Smooth muscle cell of the brain vasculature (primary cell): ENCODE measurements around the gene VAV2.

Source experiments
- DNase-seq: peaks from one replicate; pipeline ENCODE4 v3.0.0-alpha.2; 2012; ENCODE audit warnings: low read depth, low spot score

Gene VAV2

DNA sequence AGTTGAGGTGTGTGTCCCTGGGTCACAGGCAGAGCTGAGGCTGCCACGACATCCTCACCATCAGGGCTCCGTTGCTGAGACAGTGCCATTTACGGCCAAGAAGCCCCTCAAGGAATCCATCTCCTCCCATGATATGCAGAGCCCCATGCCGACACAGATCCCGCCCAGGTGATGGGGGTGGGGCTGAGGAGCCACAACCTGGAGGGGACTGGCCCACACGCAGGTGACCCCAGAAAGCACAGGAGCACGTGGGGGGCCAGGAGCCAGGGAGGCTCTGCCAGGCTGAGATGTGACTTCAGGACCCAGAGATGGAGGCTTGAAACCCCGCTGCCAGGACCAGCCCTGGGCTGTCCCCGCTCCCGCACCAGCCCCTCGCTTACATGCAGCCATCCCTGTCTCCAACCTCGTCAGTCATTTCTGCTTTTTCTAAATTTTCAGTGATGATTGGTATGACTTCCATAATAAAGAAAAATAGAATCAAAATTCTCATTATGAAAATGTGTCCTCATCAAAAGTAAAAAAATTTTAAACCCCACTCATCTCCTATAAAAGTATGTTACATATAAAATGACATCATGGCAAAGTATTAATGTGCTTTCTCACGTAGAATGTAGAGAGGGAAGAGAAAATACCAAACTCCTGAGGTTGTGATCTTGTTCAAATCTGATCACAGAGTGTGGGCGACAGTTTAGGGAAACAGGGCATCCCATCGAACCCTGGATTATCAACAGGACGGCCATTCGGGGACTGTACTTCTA lies 155.9 kb downstream of the VAV2 start:
- DNase-seq, result no peak

DNA sequence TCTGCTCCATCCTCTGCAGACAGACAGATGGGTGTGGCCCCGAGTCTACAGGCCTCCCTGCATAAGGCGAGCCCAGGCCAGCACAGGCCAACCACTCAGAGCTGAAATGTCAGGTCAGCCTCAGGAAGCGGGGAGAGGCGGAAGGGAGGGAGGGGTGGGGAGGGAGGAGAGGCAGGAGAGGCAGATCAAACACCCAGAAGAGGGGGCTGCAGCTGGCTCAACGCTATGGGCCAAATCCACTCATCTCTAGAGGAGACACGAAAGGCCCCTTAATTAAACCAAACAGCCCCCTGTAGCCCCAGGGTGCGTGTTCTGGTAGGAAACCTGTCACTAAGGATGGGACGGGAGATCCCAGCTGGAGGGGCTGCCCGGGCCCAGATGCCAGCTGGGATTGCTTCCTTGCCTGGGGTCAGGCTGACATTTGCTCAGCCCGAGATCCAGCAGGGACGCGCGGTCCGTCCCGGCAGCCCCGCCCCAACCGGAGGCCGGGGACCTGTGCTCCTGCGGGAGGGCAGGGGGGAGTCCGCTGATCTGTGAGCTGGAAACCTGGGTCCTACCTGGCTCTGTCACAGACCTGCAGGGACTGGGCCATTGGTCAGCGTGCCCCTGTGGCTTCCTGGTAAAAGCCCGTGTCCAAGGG lies 156.7 kb downstream of the VAV2 start:
- no peak for DNase-seq

DNA sequence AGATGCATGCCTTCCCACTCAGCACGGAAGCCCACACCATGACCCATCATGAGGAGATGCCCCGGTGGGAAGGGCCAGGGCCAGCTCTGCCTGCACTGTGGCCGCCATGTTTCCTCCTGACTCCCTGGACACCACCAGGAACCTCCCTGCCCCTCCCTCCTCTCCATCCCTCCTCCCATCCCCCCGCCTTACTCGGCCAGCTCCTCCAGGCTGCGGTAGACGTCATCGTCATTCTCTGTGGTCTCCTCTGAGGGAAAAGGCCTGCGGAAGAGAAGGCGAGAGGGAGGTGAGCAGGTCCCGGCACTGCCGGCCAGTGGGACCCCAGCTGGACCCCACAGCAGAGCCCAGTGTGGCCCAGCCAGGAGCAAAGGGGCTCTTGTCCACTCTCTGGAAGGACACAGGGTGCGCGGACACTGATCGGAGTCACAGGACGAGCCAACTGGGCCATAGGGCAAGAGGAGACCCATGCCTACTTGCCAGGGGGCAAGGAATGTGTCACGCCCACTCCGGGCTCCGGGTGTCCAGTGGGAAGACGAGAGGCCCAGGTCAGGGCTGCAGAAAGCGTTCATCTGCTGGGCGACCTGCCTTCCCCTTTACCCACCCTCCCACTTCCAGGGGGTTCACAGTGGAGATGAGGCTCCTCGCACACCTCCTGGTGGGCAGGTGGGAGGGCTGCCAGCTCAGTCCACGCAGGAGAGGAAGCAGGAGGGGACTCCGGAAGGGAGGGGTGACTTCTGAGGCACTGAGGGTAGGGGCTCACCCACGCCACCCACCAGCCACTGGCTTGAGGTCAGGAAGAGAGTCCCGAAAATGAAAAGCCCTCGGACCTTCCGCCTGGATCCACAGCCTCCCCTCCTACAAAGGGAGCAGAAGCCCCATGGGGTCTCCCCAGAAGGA lies 157.8 kb downstream of the VAV2 start:
- DNase-seq, result no peak

DNA sequence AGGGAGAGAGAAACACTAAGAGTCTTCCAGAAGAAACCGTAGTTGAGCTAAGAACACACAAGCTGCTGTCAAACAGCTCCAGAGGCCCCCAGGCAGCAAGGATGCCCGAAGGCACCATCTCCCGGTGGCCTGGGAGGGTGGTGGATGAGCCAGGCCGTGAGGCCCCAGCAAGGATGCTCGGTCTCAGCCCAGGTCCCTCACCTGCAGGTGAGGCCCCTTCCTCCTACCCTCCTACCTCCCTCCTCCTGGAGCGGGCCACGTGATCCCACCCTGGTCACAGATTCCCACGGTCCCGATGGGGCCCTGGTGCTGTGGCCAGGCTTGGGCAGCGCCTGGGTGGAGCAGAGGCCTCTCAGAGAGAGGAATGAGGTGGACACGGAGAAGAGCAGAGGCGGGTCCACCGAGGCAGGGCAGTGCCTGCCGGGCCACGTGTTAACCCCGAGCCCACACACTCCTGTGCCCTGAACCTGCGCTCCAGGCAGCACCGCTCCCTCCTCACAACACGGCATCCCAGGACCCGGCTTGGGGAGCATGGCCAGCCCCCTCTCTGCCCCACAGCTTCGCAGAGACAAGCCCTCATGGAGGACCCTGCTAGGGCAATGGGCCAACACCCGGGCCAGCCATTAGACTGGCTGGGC lies 158.6 kb downstream of the VAV2 start:
- DNase-seq, result no peak

DNA sequence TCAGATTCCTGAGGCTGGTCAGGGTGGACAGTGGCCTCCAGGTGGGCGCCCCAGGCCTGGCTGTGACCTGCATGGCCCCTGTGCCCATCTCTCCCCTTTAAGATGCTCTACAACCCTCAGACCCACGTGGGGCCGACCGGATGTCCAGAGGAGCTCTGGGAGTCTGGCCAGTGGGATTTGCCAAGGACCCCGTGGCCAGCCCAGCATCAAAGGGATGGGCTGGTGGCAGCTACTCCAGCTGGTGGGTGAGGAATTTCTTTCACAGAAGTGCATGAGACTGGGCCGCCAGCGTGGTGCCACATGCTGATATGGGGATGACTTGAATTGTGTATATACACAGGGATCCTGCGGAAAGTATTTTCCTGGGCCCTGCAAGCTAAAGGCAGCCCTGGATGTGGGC lies 159.2 kb downstream of the VAV2 start:
- no peak for DNase-seq

GRCh38 chr9:133830711-133831110 lies 161.4 kb downstream of the VAV2 start:
- DNase-seq, result no peak

- DNase-seq, result no peak
These were observed 161.8 kb downstream of the VAV2 start for GRCh38 chr9:133830310-133830709.

DNA sequence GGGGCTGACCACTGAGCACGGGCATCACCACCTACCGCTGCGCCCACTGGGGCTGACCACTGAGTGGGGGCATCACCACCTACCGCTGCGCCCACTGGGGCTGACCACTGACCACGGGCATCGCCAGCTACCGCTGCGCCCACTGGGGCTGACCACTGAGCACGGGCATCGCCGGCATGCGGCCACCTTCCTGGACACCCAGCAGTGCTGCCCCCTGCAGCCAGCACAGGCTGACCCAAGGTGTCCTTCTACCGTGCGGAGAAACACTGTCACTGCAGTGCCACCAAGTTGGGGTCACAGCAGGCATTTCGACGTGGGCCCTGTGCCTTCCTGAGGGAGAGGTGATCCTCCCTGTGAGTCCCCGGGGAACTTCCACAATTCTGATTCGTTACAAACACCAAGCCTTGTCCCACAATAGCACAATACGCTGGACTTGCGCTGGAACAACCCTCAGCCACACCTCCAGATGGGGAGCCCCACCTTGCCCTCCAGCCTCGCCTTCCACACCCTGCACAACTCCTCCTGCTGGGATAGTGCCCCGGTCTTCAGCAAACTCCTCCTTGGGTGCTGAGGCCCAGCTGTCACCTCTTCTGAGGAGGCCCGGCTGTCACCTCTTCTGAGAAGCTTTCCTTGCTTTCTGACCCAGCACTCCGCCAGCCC lies 163.7 kb downstream of the VAV2 start:
- DNase-seq, result no peak

DNA sequence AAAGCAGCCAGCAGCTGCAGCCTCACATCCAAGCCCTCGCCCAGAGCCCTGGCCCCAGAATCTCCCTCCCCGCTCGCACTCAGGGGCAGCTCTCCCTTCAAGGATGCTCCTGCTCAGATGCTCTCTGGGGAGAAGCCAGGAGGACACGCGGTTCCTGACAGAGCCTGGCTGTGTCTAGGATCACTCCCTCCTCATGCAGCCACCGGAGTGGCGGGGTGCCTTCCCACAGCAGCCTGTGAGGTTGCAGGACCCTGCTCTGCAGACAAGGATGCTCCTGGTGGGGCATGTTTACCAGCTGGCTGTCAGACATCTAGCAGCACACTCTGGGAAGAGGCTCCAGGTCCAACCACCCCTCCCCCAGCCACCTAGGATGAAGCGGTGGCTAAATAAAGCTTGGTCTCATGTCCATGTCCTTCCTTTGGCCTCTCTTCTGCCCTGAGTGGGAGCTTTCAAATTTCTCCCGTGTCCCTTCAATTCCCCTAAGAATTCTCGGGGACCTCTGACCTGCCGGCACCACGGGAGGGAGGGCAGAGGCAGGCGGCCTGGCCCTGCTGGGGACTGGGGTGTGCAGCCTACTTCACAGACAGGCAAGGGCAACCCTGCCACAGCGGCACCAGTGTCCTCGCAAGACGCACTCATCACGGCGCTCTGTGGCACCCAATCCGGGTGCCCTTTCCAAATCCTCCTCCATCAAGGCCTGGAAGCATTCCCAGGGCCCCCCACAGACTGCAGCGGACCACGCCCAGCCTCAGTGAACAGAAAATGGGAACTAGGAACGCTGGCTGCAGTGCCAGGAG lies 165.6 kb downstream of the VAV2 start:
- no peak for DNase-seq

DNA sequence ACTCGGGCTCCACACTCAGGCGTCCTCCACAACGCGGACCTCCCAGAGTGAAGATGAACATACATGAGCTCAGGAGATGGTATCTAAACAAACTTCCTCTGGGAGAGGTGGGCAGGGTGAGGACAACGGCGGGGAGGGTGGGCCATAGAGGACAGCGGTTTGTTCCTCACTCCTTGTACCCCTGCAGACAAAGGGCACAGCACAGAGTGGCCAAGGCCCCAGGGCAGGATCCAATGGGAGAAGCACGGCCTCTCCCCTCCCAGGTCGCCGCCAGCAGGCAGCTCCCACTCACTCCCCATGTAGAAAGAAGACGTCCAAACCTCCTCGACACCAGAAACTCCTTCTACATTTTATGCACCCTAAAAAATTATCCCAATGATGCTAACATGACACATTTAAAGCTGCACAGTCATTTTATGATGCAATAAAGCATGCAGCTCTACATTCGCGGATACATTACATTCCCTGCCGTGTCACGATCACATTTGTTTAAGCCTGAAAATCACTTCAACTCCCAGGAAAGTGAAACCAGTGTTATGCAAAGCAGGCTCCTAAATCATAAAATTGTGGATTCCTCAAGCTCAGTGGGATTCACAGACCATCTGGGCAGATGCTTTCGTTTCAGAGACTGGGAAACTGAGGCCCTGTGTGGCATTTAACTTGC lies 166.4 kb downstream of the VAV2 start:
- DNase-seq, result peak; percentile 10

DNA sequence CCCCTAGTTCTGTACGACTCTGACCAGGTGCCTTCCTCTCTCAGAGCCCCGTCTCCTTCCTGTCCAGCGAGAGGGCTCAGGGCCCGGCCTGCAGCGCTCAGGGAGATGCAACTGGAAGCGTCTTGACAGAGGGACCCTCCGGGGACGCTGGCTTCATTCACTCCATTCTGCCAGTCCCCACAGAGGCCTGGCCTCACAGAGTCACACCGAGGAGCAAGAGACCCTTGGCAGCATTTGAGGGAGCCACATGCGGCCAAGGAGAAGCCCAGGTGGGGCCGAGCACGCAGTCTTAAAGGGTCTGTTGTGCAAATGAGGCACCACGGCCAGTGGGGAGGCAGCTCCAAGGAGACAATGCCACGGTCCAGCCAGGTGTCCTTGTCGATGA lies 167.3 kb downstream of the VAV2 start:
- no peak for DNase-seq

DNA sequence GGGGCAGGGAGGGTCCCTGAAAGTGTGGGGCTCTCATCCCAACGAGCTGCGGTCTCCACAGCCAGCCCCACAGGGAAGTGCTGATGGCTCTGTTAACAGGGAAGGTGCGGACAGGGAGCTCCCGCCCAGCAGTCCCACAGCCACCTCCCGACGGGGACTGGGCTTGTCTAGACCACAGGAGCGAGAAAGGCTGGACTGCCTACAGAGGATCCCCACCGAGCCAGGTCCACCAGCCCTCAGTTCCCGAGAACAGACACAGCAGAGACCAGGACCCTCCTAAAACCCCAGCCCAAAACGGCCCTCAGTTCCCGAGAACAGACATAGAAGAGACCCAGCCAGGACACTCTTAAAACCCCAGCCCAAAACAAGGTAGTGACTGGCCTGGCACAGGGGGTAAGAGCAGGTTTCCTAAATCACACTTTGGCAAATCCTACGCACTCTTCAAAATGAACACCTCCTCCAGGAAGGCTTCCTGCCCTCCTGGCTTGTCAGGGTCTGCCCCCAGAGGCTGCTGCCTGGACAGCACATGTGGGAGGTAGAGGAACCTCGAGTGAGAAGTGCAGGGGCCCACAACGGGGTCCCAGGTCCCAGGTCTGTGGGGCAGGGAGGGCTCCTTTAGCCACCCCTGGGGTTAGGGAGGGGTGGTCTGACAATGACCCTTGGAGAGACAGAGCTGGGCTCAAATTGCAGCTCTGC lies 167.9 kb downstream of the VAV2 start:
- DNase-seq, result no peak

- no peak for DNase-seq
These were observed 168.7 kb downstream of the VAV2 start for GRCh38 chr9:133823189-133824105.

- no peak for DNase-seq
These were observed 169.6 kb downstream of the VAV2 start for GRCh38 chr9:133822430-133823065.

- DNase-seq, result no peak
These were observed 170.3 kb downstream of the VAV2 start for GRCh38 chr9:133821601-133822429.

DNA sequence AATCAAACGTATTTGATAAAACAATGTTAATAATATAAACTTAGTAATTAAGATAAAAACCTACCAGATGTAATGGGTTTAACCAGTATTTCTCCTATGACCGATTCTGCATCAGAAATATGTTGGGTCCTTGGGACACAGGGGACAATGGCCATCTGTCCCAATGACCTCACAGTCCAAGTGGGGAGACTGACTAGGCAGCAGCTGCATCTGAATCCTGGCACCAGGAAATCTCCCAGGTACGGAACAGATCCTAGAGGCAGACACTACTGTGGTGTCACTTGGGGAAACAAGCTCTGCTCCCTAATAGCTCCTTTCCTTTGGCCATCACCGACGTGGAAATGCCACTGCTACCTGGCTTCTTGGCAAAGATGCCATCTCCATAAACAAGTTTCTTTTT lies 172.2 kb downstream of the VAV2 start:
- no peak for DNase-seq

DNA sequence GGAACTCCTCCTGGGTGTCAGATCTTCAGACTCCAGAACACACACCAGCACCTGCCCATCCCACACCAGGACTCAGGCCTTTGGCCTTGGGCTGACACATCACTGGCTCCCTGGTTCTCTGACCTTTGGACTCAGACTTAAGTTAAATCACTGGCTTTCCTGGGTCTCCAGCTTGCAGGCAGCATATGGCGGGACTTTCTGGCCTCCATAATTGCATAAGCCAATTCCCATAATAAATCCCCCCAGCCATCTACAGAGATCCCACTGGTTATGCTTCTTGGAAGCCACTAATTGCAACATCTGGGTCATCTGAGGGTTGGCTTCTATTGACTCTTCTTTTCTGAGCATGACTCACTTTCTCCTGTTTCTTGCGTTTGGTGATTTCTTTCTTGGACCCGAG lies 173.7 kb downstream of the VAV2 start:
- DNase-seq, result no peak
